Prostate gland (tissue), 2 donors: ENCODE results near the gene UNC5B. TPM values are rescaled to one million over a fixed set of nuclear protein-coding genes. Genes with fewer than 3 reads are reported as not detected.
A peak's percentile ranks its signal among the peaks of the same experiment; 100 is the strongest.
"Not testable (repeated sequence)": the region's sequence is repeated elsewhere in the genome, so short reads cannot be mapped to it uniquely, and the experiment has no call there.

ENCODE experiments used
- DNase-seq: peaks from one replicate; pipeline ENCODE4 v3.0.0-alpha.2; 2019; ENCODE audit warnings: low spot score
- H3K27ac ChIP-seq, 2 donors: fragments of 200-600 bp; sonication (generic); 2 replicates each; pipeline ENCODE4 v1.5.1; 2017 to 2019
- H3K27me3 ChIP-seq: fragments of 200-600 bp; sonication (generic); replicated peaks from 2 replicates; pipeline ENCODE4 v1.5.1; 2019; ENCODE audit not compliant: insufficient read depth
- H3K36me3 ChIP-seq, 2 donors: fragments of 200-600 bp; sonication (generic); 1 replicate in 1 of 2; 2 replicates in 1 of 2; pipeline versions ENCODE4 v1.5.1 to v1.8.1; 2017 to 2019
- H3K4me1 ChIP-seq: fragments of 200-600 bp; sonication (generic); replicated peaks from 2 replicates; pipeline ENCODE4 v1.5.1; 2019
- H3K4me3 ChIP-seq, 2 donors: fragments of 200-600 bp; sonication (generic); 2 replicates each; pipeline ENCODE4 v1.5.1; 2017 to 2019
- H3K9me3 ChIP-seq: fragments of 200-600 bp; sonication (generic); 2 replicates; pipeline ENCODE4 v1.5.1; 2017
- CTCF ChIP-seq, 4 experiments: fragments of 200-600 bp in 2 of 4; fragments of 450-650 bp in 2 of 4; sonication (generic) in 2 of 4; IDR thresholded peaks; 1 replicate in 3 of 4; 2 replicates in 1 of 4; pipeline ENCODE4 v1.5.1; 2016 to 2019; ENCODE audit warnings: antibody characterized with exemption in 4 of 4, mild to moderate bottlenecking in 2 of 4, moderate library complexity in 2 of 4
- POLR2A ChIP-seq: fragments of 450-650 bp; IDR thresholded peaks from one replicate; pipeline ENCODE4 v1.6.1; 2016; ENCODE audit warnings: antibody characterized with exemption, mild to moderate bottlenecking
- POLR2AphosphoS5 ChIP-seq: sonication (generic); formaldehyde crosslinking; IDR thresholded peaks from one replicate; pipeline ENCODE4 v1.6.1; 2017; ENCODE audit warnings: antibody characterized with exemption
- WGBS: methylation state at CpG from one replicate; pipeline ENCODE4 v1.1.5; 2018; 5-methylcytosine and 5-hydroxymethylcytosine counted together
- intact Hi-C: fragments of 100-400 bp; cut with DNase I; formaldehyde crosslinking; loops from one replicate; pipeline ENCODE4 v1.14.2; 2022
- total RNA-seq, 2 donors: library from RNA; depleted of rRNA; stranded (reverse); fragments of >200 nt; gene quantifications; one replicate each; pipeline ENCODE4 v1.1.0, GENCODE V29; 2016

Gene UNC5B
- total RNA-seq, 2 donors from 2014 or later, result 12.8 to 58.4 TPM

- H3K27me3 ChIP-seq, result no peaks in the 10 kb centered on the region
- no peak for DNase-seq
- H3K36me3 ChIP-seq, result no peaks in the 10 kb centered on the region
- TF ChIP-seq POLR2AphosphoS5 (peak; percentile 6), POLR2A (no peak)
- no peaks in the 10 kb centered on the region for H3K9me3 ChIP-seq
- WGBS, result 51% methylated on average over 11 of the region's 11 CpGs
- no peaks in the 10 kb centered on the region for H3K4me1 ChIP-seq
- H3K4me3 ChIP-seq, result no peak overlapping the region
- H3K27ac ChIP-seq, result no peak overlapping the region
- intact Hi-C loops, result loop anchor here (2.0 kb wide), 1 partner anchor 59 kb away; no protein-coding TSS in a partner anchor
Observed at GRCh38 chr10:71269301-71270288, 57.2 kb downstream of the UNC5B start.

DNA sequence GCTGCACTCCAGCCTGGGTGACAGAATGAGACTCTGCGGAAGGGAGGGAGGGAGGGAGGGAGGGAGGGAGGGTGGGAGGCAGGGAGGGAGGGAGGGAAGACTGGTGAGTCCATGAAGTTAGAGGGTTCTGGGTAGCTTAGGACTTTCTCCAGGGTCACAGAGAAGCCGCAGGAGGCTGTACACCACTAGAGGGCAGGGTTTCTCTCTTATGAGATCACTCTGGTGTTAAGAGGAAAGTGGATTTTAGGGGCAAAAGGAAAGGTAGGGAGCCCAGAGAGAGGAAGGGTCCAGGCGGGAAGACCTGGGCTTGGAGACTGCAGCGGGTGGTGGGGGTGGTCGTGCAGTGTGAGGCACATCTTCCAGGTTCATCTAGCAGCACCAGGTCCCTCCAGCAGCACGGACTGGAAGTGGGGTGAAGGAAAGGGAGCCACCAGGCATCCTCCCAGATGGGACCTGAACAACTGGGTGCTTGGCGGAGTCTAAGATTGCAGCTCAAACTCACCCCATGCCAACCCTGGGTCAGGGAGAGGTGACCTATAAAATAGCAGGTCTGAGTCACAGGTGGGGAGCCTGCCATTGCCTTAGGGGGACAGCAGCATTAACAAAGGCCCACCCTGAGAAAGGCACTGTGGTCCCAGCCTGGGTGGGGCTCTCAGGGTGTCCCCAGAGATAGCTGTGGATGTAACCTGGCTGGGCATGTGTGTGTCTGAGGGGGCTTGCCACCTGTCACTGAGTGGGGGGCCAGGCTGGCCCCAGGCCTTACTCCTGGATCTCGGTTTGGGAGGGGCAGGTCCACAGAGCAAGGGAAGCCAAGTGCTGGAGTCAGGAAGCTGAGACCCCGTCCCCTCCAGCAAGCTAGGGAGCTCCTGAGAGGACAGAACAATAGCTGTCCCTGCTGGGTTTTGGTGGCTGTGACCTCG, 58.2 kb downstream of the UNC5B start:
- H3K36me3 ChIP-seq, result no peaks in the 10 kb centered on the region
- intact Hi-C loops, result no loop called here
- H3K4me1 ChIP-seq, result no peaks in the 10 kb centered on the region
- no peaks in the 10 kb centered on the region for H3K27me3 ChIP-seq
- H3K4me3 ChIP-seq, result no peak overlapping the region
- TF ChIP-seq CTCF (IDR thresholded peaks at IDR 0.05) (peak in 3 of 4 experiments; percentile 28 to 39 (median 31)), POLR2A (no peak)
- no peak for DNase-seq
- H3K27ac ChIP-seq, result no peak overlapping the region
- no peaks in the 10 kb centered on the region for H3K9me3 ChIP-seq
- WGBS, result 67% methylated on average over 10 of the region's 10 CpGs

GRCh38 chr10:71271662-71272055, 59.3 kb downstream of the UNC5B start:
- 82% methylated on average over 14 of the region's 14 CpGs for WGBS
- Histone ChIP-seq H3K4me1 (no peaks in the 10 kb centered on the region), H3K9me3 (no peaks in the 10 kb centered on the region), H3K27me3 (no peaks in the 10 kb centered on the region), H3K27ac (no peak overlapping the region), H3K36me3 (no peaks in the 10 kb centered on the region), H3K4me3 (no peak overlapping the region)
- no peak for DNase-seq
- TF ChIP-seq POLR2AphosphoS5 (no peak), POLR2A (no peak)
- intact Hi-C loops, result no loop called here

DNA sequence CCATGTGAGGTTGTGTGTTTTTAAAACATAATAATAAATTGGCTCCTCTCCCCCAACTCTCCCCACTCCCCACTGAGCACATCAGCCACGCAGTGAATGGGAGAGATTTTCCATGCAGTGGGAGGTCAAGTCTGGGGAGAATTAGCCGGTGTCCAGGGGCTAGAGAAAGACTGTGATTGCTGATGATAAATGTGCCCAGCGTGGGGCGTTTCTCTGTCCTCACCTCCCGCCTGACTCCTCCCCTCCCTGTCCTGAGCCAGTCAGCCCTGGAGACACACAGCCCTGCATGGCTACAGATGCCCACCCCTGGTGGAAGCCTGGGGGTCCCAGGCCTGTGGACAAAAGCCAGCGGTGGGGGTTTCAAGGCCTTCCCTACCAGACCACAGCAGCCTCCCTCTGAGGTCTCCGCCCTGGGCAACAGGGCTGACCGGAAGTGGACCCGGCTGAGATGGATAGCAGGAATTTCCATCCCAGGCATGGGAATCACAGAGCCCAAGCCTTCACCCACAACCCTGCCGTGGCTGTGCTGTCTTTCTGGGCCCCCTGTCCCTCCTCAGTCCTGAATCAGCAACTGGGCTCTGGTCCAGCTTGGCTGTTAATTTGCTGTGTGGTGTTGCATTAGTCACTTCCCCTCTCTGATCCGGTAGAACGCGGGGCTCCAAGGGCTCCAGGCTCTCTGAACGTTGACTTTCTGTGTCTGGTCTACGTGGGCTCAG, 59.8 kb downstream of the UNC5B start:
- WGBS, result 74% methylated on average over 15 of the region's 15 CpGs
- no peak for DNase-seq
- no peak overlapping the region for H3K27ac ChIP-seq
- no peaks in the 10 kb centered on the region for H3K36me3 ChIP-seq
- no peak overlapping the region for H3K4me3 ChIP-seq
- H3K27me3 ChIP-seq, result no peaks in the 10 kb centered on the region
- TF ChIP-seq POLR2AphosphoS5 (no peak), CTCF (IDR thresholded peaks at IDR 0.05) (no peak), POLR2A (no peak)
- no peaks in the 10 kb centered on the region for H3K4me1 ChIP-seq
- intact Hi-C loops, result no loop called here
- H3K9me3 ChIP-seq, result no peaks in the 10 kb centered on the region

- DNase-seq, H3K4me3 ChIP-seq, H3K4me1 ChIP-seq, H3K27me3 ChIP-seq, H3K9me3 ChIP-seq, intact Hi-C loops, H3K27ac ChIP-seq, H3K36me3 ChIP-seq: not testable (repeated sequence)
- WGBS, result 88% methylated on average over 11 of the region's 11 CpGs
Observed at GRCh38 chr10:71272974-71273373, 60.6 kb downstream of the UNC5B start.

DNA sequence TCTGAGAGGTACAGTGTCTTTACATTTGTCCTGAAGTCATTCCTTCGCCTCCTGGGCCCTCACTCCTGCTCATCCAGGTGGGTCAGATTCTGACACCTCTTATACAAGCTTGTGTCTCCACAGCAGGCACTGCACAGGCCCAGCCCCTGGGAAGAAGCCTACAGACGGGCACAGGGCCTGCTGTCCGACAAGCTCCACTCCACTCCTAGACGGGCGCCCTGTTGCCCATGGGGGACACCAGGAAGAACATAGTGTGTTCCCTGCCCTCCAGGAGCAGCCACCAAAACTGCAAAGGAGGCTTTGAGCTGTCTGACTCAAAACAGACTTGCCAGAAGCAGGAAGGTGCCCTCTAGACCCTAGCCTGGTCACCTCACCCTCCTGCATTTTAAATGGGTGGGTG, 61.1 kb downstream of the UNC5B start:
- Histone ChIP-seq H3K4me3 (no peak overlapping the region), H3K27ac (no peak overlapping the region), H3K9me3 (no peaks in the 10 kb centered on the region), H3K27me3 (no peaks in the 10 kb centered on the region), H3K4me1 (no peaks in the 10 kb centered on the region), H3K36me3 (no peaks in the 10 kb centered on the region)
- 94% methylated on average over 5 of the region's 5 CpGs for WGBS
- no peak for TF ChIP-seq POLR2A
- no peak for TF ChIP-seq CTCF (IDR thresholded peaks at IDR 0.05)
- TF ChIP-seq POLR2AphosphoS5, result no peak
- no peak for DNase-seq
- intact Hi-C loops, result no loop called here
